ENCODE measurements around the gene SGCD.
"Not testable (repeated sequence)": the region's sequence is repeated elsewhere in the genome, so short reads cannot be mapped to it uniquely, and the experiment has no call there.

Gene SGCD

DNA sequence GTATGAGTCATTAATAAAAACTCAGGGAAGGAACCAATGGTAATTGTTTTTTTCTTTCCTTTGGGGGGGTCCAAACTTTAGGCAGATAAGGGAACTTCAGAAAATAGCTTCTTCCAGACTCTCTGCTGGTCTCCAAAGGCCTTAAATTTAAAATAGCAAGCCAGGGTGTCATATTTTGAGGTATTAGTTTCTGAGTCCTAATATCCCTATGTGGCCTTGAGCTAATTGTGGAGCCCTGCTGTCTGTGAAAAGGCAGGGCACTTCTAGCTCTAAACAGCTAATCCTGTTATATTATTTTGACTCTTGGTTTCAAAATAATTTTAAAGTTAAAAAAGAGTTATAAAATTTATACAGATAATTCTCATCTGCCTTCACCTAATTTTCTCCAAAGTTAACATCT lies 327.5 kb downstream of the SGCD start:
- DNase-seq, result no peak

DNA sequence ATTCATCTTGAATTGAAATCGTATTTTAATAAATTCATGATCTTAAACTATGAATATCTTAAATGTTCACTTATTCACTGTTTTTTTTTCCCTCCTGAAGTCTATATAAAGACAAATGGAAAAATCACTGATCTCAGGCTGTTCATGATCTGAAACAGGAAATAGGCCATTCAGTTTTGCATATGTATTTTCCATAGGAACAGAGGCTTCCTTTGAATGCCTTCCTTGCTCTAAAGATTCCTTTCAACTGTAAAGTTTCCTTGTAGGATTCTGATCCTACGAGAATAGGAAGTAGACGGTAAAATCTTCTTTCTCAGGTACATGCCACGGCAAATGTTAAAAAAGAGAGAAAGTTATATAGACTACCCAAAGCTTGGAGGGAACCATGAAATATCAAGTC lies 328.8 kb downstream of the SGCD start:
- DNase-seq, result no peak

DNA sequence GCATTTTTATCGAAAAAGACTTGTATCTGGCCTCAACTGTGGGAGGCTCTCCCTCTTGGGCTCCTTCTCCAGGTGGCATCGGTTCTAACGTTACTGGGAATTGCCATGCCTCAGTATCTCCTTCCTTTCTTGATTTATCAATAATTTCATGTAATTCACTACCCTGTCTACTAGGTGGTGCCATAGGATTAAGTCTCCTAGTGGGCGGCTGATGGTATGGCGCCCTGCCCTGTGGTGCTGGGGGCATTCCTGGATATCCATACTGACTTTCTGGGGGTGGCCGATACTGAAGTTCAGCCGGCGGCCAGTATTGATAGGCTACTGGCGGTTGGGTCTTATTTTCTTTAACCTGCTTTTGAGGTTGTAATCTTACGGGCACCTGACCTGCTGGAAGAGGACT lies 337.9 kb downstream of the SGCD start:
- DNase-seq, result not testable (repeated sequence)

DNA sequence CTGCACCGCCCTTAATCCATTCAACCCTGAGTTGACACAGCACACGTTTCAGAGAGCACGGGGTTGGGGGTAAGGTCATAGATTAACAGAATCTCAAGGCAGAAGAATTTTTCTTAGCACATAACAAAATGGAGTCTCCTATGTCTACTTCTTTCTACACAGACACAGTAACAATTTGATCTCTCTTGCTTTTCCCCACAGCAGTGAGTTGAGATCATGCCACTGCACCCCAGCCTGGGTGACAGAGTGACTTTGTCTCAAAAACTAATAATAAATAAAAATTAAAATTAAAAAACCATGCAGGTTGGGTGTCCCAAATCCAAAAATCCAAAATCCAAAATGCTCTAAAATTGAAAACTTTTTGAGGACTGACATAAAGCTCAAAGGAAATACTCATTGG lies 339.7 kb downstream of the SGCD start:
- DNase-seq, result not testable (repeated sequence)

DNA sequence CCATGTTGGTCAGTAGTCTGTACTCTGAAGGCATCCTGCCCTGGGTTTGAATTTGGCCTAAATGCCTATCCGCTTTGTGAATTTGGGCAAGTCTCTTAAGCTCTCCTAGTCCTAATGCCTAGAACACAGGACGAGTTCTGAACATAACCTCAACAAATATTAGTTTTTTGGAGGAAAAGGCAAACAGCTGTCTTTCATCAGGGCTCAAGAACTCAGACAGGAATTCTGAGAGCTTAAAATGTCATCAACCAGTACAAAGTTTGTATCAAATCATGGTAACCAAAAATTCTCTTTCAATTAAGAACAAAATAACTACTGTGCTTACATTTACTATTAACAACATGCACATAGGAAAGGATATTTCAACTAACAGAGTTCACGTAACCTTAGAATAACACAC lies 340.7 kb downstream of the SGCD start:
- DNase-seq, result no peak

DNA sequence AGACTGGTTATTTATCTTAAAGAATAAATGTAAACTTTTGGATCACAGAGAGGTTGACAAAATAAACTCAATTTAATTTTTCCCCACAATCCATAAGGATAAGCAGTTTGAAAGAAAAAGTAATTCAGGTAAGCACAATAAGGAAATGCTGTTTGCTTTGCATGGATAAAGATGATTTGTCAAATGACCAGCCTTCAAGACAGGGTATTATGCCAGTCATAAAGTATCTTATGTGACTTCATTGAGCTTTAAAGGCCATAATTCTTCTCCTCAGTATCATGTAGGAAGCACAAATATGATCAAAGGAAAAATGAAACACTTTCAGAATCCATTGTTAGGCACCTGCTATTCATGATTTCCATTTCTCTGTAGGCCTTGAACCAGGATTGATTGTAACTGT lies 342.5 kb downstream of the SGCD start:
- DNase-seq, result no peak

DNA sequence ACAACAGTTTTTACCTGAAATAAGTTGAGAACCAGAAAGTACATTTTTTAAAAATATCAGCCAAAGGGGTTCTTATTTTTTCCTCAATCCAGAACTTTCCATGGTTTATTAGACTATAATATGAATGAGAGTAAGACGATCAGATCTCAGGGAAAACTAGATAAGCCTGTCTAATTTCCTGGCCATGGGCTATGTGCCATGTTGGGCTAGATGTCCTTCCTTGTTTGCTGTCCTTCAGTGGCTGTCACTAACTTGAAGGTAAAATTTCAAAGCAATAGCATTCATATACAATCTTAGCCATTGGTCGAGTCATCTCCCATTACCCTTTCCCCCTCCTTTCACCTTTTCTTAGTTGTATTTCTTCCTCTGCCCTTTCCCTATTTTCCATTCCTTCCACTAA lies 343.7 kb downstream of the SGCD start:
- no peak for DNase-seq

DNA sequence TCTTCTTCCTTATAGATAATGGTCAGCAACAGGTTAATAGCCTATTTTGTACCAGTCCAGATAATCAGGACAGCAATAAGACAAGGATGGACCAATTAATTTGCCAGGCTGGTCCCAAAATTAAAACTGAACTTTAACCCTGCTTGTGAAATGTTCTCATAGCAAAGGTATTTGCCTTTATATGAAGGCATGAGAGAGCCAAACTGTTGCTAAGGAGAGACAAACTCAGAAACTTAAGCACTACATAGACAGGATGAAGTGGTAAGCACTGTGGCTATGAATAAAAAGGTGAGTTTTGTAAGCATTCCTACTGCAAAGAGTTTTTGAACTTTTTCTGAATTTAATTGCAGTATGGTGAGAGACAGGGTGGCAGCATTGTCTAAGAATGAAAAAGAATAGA lies 348.4 kb downstream of the SGCD start:
- DNase-seq, result no peak

DNA sequence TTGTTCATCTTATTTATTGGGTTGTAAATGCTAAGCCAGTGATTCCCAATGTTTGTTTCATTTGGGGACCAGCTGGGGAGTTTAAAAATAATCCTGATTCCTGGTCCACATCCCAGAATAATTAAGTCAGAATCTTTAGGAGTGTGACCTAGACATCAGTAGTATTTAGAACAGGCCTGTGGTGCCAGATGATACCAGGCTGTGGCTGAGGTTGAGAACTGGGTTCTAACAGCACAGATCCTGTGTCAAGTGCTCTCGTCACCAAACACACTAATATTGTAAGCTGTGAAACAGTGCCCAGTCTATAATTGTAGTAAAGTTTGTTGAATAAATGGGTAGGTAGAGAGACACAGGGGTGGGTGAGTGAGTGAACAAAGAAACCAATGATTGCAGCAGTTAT lies 351.0 kb downstream of the SGCD start:
- no peak for DNase-seq

DNA sequence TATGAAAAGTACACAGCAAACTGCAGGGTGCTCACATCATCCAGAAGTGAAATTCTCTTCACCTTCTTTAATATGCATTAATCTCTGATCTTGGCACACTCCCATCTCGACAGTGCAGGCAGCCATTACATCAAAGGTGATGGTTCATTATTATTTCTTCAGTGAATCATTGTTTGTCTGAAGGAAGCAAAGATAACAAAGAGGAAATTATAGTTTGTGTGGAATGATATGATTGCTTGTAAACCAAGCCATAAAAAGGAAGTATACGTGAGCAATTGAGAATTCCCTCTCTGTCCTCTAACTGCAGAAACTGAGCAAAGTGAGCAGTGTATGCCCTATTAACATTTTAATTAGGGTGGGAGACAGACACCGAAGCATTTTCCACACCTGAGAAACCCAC lies 351.5 kb downstream of the SGCD start:
- no peak for DNase-seq

DNA sequence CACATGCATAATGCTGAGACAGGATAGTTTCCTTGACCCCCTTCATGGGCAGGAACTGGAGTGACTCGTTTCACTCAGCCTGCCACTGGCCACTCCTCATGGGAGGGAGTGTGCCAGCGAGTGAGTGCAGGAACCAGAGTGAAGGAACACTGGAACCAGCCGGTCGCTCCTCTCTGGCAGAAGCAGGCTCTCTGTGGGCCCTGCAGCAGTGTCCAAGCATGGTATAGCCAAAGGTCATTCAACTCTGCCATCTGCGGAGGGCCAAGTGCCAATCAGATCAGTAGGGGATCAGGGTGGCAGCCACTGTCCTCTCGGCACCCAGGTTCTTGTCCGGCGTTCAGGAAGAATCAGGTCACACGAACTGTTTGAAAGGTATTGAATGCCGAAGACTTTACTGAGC lies 353.9 kb downstream of the SGCD start:
- DNase-seq, result no peak

DNA sequence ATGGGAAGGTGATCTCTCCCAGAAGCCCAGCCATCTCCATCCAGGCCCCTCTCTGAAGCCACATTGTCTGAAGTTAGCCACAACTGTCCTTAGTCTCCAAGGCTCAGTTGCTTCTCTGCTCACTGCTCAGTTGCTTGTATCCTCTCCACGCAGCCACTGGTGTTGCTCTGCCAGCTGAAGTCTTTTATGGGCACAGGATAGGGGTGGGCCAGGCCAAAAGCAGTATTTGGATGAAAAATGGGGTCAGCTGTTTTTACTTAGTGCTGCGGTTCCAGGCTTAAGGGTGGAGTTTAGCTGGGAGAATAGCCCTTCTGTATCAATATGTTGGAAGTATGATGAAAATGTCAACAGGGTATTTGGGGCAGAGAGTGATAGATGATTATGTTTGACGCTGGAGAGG lies 354.3 kb downstream of the SGCD start:
- DNase-seq, result no peak

DNA sequence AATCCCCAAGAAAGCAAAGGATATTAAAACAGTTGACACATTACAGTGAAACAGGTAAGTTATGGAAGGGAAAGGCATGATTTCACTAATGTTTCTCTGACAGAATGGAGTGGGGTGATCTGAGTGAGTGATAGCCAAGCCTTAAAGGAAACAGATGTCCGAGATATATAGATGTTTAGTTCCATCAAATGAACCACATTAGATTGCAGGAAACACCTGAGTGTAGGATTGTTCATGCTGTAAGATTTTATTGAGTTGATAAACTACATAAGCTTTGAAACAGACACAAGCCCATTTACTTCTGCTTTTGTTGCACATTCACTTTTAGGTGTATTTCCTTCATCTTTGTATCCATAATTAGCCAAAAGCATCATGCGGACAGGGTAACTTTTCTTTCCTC lies 356.0 kb downstream of the SGCD start:
- no peak for DNase-seq

DNA sequence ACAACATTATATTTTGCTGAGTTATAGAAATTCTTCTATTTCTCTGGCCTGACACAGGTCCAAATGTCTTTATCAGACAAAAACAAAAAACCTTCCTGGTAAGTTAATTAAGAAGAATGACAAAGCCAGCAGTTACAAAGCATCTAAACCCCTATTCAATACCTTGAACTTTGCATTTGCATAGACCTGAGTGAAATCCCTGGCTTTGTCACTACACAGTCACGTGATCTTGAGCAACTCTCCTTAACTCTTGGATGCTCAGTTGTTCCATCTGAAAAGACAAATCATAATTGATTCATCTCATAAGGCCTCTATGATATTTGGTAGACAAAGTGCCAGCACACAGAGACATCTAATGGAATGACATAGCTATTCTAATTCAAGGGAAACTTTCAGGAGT lies 356.5 kb downstream of the SGCD start:
- DNase-seq, result no peak

DNA sequence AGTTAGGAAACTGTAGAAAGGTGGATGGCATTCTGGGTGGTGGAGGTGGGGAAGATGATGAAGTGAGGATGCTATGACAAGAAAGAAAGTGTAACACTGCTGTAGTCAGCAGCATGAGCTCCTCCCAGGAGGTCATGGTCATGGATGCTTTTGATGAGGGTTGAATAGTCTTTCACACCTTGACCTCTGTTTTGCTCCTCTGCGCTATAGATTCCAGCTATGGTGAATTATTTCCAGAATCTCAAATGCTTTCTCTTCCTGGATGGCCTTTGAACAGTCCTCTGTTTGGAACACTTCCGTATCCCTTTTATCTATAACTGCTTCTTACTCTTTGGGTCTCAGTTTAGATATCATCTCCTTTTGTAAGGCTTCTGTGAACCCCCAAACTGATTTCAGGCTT lies 357.3 kb downstream of the SGCD start:
- DNase-seq, result no peak

DNA sequence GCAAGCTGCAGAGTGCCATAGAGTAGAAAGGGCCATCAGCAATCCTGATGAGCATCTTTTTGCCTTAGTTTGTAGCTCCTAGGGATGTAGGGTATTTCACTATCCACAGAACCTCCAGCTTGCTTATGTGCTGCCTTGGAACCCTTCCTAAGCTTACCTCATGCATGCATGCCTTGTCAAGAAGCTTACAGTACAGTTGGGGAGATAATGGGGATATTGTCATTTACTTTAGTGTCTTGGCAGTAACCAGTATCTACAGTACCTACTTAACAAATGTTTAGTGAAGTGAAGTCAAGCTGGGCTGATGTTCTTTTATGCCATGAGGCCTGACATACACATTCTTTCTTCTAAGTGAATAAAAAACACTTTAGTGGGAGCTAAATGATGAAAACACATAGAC lies 358.5 kb downstream of the SGCD start:
- no peak for DNase-seq

DNA sequence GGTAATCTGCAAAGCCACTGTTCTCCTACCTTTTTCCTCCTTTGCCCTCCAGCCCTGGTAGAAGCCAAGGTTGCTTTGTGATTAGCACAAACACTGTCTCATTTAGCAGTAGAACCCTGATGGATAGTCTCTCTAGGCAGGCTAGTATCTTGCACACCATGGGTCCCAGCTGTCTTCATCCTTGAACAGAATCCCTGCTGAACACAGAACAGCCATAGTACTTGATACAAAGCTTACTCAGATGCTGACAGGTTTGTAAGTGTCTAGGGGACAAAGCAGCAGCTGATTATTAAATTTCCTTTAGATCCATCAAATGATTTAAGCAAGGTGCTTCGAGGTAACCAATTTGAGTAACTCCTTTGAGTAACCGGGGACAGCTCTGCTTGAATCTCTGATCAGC lies 359.4 kb downstream of the SGCD start:
- DNase-seq, result no peak

DNA sequence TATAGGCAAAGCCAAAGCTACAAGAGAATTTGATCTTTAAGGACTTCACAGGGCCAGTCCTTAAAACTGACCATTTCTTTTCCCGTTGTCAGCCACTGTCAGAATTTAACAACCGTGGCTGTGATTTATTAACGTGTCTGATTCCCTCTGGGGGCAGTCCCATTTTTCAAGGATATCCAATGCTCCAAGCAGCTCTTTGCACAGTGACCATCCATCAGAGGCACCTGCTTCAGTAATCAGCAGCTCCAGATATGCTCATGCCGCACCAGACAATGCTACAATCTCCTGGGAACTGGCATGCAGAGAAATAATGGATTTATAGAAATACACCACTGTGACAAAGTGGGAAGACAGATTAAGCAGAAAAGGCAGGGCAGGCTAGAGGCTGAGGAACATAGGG lies 359.8 kb downstream of the SGCD start:
- DNase-seq, result no peak

DNA sequence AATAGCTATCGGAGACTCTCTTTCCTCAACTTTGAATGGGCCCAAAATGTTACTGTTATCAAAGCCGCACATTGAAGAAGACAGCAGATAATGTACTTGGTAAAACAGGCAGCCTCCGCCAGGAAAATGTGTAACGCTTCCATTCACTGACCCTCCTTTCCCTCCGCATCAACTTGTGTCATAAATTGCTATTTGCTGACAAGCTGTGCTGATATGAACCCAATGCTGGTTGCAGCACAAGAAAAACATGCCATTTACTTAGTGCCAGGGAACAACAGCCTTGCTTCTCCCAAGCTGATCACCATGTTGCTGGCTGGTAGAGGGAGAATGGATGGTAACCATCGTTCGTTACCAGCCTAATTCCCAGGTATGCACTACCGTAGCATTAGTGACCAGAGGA lies 360.6 kb downstream of the SGCD start:
- no peak for DNase-seq

DNA sequence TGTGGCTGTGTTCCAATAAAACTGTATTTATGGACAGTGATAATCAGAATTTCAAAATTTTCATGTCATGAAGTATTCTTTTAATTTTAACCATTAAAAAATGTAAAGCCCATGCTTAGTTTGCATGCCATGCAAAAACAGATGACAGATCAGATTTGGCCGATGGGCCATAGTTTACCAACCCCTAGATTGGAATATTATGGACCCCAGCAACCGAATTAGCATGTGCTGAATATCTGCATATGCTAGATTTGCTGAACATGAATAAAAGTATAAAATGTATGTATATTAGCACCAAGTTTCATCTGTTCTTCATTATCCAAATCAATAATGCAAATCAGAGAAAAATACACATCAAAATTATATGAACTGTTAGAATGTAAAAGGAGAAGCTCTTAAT lies 364.6 kb downstream of the SGCD start:
- DNase-seq, result no peak

DNA sequence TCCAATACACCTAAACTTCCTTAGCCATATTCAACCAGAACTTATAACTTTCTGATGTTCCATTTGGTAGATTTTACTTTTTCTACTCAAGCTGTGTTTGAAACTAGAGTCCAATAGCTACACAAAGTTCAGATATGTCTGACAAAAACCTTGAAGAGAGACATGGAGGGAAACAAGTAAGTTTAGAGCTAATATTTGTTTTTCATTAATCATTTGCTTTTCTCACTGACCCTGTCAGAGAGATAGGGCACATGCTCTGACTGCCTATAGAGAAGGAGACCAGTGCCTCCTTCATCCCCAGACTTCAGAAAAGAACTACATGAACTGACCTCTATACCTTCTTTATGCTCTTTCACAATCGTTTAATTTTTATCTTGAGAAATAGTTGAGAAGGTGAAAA lies 366.1 kb downstream of the SGCD start:
- DNase-seq, result no peak

DNA sequence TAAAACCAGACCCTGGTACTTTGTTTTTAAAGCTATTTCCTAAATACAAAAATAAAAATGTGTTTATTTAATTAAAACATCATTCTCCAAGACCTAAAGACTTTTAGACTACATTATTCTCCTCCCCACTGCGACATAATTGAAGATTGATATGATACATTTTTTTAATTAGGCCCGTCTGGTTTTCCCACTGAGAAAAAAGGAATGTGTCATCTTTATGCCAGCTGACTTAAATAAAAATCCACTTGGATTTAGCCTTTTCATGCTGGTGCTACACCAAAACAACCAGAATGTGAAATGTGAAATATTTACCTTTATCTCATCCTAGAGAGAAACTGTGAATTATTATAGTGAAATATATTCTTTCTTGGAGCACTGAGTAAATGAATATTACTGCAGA lies 367.6 kb downstream of the SGCD start:
- no peak for DNase-seq

DNA sequence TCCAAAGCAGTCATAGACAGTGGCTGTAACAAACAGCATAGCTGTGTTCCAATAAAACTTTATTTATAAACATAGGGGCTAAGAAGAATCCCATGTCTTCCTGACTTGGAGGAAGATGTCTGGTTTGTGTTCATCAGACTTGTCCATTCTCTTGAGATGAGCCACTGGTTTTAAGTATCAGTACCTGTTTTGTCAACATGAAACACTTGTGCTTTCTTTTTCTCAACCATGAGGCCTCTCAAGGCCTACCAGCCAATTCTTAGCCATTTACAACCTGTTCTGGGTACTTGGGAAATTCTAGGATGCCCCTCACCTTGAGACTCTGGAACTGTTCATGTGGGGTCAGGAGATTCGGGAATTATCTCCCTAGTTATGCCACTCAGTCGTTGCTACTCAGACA lies 368.8 kb downstream of the SGCD start:
- no peak for DNase-seq

DNA sequence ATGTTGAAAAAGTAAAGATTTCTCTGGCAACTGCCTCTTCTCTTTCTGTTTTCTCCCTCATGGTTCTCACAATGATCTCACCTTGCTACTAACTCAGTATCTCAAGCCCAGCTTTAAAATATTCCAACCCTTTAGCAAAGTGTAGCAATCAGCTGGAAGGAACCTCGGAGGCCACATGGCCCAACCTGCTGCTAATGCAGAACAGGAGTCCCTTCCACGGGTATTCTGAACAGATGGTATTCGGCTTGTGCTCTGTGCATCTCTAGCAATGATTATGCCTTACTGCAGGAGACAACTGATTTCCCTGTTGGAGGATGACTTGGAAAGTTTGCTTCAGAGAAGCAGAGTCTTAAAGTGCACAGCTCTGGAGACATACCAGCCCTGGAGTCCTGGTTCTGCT lies 371.4 kb downstream of the SGCD start:
- DNase-seq, result peak; percentile 35

DNA sequence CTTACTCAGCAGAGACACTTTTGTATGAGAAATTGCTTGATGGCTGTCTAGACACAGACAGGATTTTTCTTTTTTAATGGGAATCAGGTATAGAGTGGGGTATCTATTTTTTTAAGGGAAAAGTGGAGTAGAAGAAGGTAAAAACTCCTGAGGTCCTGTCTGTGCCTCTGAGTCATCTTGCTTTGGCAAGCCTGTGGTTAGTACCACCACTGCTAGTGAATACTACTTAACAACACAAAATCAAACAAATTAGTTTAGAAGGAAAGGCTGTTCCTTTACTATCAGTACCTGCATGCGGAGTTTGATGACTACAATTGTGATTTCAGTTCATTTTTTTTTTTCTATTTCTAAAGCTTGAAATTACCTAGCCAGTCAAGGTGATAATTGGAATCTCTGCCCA lies 372.2 kb downstream of the SGCD start:
- DNase-seq, result no peak

DNA sequence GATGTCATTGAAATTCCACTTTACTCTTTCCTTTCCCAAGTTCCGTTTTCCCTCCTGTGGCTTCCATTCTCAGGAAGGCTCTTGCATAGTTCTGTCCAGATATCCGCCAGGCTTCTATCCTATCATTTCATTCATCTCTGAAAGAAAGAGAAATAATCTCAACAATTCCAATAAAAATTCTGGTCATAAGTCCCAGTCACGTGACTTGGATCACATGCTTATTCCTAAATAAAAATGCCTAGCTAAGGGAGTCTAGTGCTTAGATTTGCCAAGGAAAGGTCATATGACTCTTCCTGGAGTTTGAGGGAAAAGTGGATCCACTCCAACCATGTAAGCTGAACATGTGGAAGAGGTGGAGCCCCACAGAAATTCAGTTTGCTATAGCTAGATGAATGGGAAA lies 377.2 kb downstream of the SGCD start:
- no peak for DNase-seq

DNA sequence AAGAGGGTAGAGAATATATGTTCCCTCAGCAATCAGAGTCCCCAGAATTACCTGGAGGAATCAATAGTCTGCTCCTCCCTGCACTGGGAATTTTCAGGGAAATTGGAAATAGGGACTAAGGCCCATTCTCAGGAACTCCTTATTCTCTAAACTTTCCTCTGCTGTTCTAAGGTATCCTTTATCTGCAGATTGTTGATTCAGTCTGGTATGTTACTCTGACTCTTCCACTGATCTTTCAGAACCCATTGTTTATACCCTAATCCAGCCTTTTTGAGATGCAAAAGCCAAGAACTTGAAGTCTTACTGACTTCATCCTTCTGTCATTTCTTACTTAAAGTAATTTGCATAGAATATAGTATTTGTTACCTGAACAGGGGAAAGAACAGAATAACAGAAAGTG lies 379.7 kb downstream of the SGCD start:
- no peak for DNase-seq
